NCI-H226 (cell line): ENCODE measurements around the gene ZBTB7C.

Source experiments
- DNase-seq: peaks from one replicate; pipeline ENCODE4 v3.0.0-alpha.2; 2015

ZBTB7C gene

DNA sequence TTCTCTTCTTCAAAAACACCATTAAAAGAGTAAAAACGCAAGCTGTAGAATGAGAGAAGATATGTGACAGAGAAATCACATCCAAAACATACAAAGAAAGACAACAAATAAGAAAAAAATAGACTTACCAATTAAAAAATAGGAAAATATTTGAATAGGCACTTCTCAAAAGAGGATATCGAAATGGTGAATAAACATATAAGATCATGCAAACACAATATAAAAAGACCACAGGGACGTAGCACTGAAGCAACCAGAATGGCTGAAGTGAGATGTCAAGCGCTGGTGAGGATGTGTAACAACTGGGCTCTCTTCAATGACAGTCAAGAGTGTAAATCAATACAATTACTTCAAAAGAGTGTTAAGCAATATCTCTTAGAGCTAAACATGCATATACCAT lies 202.3 kb downstream of the ZBTB7C start:
- DNase-seq, result no peak

DNA sequence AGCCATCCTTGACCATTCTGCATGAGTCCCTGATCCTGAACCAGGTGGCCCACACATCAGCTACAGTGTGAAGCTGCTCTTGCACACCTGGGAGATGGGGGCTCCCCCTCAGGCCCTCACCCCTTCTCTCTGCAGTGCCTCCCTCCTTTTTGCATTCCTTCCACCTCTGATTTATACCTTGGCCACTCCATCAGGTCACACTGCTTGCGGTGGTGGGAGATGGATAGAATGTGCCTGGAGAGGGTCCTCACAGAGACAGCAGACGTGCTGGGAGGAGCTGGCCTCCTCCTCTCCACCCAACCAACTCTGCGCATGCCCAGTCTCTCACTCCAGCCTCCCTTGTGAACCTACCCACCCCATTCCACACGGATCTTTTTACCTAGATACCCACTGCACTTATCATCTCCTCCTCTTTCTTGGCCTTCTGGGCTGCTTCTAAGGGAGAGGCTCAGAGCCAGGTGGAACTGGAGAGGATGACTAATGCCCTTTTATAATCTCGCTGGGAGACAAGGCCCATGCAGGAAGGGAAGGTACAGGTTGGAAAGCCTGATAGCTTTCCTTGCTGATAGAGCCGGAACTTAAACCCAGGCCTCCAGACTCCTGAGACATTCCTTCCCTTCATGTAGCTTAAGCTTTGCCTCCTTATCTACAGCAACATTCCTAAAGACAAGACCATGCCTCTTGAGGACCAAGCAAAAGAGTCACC lies 205.1 kb downstream of the ZBTB7C start:
- peak; percentile 29 for DNase-seq

- no peak for DNase-seq
Measured at GRCh38 chr18:48203288-48203945, 205.8 kb downstream of the ZBTB7C start.

DNA sequence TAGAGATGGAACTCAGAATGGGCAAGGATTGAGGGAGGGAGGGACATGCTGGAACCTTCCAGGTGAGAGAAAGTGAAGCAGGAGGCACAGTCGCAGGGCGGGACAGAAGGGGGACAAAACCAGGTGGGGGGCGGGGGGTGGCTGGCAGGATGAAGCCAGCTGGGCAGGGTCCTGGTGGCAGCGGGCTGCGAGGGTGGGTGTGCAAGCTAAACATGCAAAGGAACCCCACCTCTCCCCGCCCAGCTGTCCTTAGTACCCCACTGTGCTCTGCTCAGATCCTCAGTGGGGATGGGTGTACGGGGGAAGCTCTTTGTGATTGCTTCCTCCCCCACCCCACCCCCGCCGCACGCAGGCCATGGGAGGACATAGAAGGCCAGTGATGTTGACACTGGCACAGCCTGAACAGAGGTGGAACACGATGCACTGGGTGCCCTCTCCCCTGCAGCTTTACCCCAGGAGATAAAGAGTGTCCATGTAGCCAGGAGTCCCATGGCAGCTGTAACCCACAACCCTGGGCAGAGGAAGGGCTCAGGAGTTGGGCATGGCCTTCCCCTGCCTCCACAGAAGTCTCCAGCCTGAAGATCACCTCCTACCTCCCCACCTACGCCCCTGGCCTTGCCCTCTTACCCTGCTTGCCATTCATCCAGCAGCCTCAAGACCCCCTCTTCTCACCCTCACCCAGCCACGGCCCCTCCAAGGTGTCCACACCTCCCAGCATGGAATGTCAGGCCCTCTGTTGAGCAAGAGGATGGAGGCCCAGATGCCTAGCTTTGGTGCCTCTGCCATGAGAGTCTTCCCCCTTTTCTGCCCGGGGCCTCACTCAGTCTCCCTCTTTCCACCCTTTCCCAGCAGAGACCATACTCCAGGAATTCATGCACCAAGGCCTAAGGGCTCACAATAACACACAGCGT lies 206.6 kb downstream of the ZBTB7C start:
- DNase-seq, result no peak

GRCh38 chr18:48202006-48202348 lies 207.2 kb downstream of the ZBTB7C start:
- DNase-seq, result no peak

- no peak for DNase-seq
Measured at GRCh38 chr18:48201337-48202005, 207.7 kb downstream of the ZBTB7C start.

GRCh38 chr18:48200631-48201336 lies 208.4 kb downstream of the ZBTB7C start:
- no peak for DNase-seq

DNA sequence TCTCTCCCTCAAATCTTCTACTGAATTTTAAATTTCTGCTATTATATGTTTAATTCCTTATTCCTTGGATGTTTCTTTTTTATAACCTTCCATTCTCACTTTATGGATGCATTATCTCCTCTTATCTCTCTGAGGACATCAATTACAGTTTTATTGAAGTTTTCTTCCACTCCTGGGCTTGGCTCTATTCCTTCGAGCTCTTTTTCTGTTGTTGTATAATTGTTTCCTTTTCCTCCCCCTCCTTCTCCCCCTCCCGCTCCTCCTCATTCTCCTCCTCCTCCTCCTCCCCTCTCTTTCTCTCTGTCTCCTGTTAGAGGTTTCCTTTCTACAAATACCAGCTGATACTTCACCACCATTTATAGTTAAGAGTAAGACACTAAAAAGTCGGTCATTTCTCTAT lies 209.8 kb downstream of the ZBTB7C start:
- no peak for DNase-seq

GRCh38 chr18:48197819-48198218 lies 211.4 kb downstream of the ZBTB7C start:
- DNase-seq, result no peak

DNA sequence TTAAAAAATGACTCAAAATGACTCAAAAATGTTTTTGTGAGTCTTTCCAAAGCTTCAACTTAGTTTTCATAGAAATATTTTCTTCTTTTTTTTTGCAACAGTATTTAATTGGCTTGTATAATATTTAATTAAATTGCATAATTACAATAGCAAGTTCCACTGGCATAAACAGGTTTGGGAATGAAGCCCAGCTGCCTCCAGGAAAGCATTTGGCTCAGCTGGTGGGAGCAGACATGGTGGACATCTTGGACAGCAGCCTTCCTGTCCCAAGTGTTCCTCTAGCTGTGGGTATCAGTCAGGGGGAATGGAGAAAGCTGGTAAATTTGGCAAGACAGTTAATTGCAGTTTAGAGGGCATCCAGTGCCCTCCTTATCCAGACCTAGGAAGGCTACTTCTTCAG lies 213.4 kb downstream of the ZBTB7C start:
- DNase-seq, result no peak

DNA sequence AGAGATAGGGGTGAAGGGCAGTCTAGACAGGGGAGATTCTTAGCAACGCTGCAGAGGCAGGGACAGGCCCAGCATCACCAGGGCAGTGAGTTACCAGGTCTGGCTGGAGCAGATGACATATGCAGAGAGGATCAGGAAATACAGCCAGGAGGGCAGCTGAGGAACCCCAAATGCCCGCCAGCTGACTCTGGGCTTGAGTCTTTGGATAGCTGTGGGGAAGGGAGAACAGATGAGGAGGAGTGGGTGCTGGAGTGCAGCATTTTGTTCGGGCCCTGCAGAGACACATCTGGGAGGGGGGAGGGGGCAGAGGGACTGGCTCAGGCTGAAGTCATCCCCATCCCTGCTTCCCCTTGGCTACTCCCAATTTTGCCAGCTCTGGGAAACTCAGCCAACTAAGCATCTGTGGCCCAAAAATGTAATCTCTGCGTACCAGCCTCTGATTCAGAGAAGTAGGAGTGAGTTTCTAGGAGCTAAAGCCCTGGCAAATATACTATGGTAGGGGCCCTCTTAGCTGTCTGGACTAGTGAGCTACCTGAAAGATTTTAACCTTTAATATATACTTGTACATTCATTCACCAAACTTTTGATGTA lies 214.5 kb downstream of the ZBTB7C start:
- no peak for DNase-seq

DNA sequence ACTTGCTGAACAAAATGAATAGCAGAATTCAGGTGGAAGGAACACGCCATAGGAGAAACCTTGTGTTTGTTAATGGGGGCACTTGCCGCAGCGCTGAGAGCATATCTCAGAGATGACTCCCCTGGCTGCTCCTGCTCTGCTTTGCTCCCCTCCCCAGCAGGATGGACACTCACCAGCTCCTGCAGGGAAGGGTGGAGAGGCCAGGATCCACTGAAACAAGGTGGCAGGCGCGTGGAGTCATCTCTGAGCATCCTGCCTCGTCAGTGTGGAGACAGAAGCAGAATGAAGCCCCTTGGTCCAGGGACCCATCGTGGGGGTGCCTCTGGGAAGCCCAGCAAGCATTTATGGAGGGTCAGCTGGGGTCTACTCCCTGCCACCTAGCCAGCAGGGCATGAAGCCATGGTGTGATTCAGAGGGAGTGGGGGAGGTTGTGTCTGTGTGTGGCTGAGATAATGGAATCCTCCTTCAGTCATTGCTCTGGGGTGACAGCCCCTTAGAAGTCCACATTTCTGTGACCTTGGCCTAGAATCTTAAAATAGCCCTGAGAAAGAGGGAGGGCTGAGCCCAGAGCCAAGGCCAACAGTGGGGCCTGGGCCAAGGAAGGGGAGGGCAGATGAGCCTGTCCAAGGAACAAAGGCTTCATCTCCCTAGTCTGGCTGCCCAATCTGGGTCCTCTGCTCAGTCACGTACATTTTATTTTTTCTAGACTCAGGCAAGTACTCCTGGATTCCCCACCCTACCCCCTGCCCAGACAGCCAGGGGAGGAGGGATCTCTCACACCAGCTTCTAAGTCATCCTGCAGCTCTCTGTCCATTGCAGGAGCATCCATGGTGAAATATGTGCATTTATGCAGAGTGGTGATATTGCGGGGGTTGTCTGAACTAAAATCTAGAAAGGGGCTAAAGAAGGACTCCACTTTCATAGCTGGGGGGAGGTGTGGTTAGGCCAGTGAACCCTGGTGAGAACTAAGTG lies 215.4 kb downstream of the ZBTB7C start:
- DNase-seq, result no peak

DNA sequence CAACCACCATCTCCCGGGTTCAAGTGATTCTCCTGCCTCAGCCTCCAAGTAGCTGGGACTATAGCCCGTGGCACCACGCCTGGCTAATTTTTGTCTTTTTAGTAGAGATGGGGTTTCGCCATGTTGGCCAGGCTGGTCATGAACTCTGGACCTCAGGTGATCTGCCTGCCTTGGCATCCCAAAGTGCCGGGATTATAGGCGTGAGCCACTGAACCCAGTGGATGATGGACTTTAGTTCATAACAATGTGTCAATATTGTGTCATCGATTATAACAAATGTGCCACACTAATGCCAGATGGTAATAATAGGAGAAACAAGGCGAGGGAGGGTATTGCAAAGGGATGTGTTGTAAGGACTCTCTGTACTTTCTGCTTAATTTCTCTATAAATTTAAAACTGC lies 216.6 kb downstream of the ZBTB7C start:
- DNase-seq, result no peak

DNA sequence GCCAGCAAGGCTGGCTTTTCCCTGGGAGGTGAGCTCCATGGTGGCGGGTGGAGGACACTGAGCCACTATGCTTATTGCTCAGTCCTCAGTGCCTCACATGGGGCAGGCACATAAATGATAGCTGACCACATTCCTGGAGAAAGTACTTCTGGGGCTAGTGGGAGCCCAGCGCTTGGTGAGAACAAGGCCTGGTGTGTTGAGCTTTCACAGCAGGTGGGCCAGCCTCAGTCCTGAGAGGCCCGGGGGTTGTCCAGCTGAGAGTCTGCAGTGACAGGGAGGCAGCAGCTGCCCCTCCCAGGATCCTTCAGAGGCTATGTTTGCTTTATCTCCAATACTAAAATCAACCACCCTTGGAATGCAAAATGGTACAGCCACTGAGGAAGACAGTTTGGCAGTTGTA lies 217.7 kb downstream of the ZBTB7C start:
- DNase-seq, result no peak

- DNase-seq, result no peak
Measured at GRCh38 chr18:48190994-48191393, 218.2 kb downstream of the ZBTB7C start.

GRCh38 chr18:48188609-48189008 lies 220.6 kb downstream of the ZBTB7C start:
- no peak for DNase-seq

- no peak for DNase-seq
Measured at GRCh38 chr18:48186861-48187260, 222.3 kb downstream of the ZBTB7C start.

DNA sequence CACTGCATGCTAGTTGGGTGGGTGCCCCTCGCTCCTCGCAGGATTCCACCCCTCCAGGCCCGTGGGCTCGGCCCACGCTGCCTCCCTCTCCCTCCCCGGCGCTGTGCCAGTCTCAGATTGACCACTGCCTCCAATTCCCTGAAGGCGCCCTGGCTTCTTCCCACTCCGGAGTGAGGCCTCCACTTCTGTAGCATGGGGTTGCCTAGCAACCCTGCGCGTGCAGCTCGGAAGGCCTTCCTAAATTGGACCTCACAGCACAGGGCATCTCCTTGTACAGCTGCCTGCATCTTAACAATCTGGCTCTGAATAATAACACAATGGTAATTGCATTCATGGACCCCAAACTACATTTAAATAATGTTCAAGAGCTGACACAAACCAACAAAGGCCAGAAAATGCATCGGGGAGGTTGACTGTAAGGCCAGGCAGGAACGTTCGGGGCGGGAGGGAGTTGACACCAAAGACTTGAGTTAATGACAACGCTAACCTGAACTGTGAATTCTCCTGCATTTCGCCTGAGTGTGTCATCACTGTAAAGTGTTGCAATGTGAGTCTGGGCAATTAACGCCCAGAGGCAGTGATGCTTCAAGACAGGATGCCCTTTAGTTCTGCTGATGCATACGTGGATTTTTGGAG lies 222.9 kb downstream of the ZBTB7C start:
- DNase-seq, result peak; percentile 43

DNA sequence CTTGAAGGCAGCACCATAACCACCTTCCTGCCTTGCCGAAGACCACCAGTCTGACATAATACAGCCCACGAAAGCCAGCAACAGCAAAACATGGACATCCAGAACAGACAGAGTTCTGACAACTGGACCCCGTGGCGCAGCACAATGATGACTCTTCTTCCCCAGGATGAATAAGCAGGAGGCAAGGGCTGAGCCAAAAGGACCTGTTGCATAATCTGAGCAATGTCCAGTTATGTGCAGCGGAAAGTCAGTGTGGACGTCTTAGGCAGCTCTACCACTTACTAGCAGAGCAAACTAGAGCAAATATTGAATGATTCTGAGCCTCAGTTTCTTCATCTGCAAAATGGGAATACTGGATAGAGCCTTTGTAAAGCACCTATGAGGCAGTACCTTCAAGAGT lies 225.1 kb downstream of the ZBTB7C start:
- no peak for DNase-seq

DNA sequence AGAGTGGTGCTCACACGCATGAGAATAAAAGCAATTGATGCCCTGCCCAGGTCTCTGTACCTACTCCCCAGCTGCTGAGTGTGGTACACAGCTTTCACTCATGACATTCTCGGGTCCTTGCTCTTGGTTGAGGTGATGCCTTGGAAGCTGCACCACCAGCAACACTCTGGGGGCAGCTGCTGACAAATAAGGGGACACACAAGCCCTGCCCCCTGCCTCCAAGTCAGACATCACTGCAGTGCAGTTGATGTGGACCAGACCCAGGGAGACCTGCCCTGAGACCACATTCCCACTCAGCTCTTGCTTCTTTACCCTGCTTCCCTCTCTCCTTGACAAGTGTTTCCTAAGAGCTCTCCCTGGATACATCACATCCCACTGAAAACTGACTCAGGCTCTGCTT lies 225.6 kb downstream of the ZBTB7C start:
- DNase-seq, result no peak
